WTC11 (cell line): Measurements from ENCODE around the gene KAZN.

ENCODE experiments used
- CTCF ChIP-seq: fragments of 200-600 bp; IDR thresholded peaks from 2 replicates; pipeline ENCODE4 v1.8.0; 2022; ENCODE audit warnings: antibody characterized with exemption
- ETV6 ChIP-seq: sonication (generic); formaldehyde crosslinking; IDR thresholded peaks from 2 replicates; pipeline ENCODE4 v1.8.1; 2022; ENCODE audit warnings: mild to moderate bottlenecking, missing genetic modification reagents
- NFE2L1 ChIP-seq: sonication (generic); formaldehyde crosslinking; IDR thresholded peaks from 2 replicates; pipeline ENCODE4 v1.8.1; 2023; ENCODE audit warnings: missing genetic modification reagents
- NR3C1 ChIP-seq: sonication (generic); formaldehyde crosslinking; conservative IDR thresholded peaks from 2 replicates; pipeline ENCODE4 v1.8.1; 2023; ENCODE audit warnings: low read depth, mild to moderate bottlenecking, missing genetic modification reagents
- SP1 ChIP-seq: sonication (generic); formaldehyde crosslinking; conservative IDR thresholded peaks from 2 replicates; pipeline ENCODE4 v1.8.1; 2022; ENCODE audit warnings: missing genetic modification reagents
- ZBTB21 ChIP-seq: sonication (generic); formaldehyde crosslinking; IDR thresholded peaks from 2 replicates; pipeline ENCODE4 v1.8.1; 2023; ENCODE audit warnings: mild to moderate bottlenecking, missing genetic modification reagents, borderline replicate concordance
- ZNF416 ChIP-seq: fragments of 250-450 bp; sonication (Bioruptor Pico); IDR thresholded peaks from 2 replicates; pipeline ENCODE4 v1.9.0; 2021; ENCODE audit warnings: mild to moderate bottlenecking, inconsistent platforms

DNA sequence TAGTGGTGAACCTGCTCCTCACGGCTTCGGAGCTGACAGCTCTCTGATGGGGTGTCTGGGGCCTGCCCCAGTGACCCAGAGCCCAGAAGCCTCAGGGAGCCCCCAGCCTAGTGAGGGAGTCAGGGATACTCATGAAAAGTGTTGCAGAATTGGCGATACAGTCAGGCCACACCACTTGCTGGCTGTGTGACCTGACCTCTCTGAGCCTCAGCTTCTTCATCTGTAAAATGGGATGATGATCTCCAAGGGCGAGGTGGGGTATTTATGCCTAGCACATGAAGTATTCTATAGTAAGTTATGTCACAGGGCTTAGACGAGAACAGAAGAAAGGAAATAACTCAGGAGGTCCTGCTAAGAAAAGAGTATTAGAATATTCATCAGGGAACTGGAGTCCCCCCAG lies 556.7 kb downstream of the KAZN start:
- no peak for TF ChIP-seq CTCF
- TF ChIP-seq ETV6 (CRISPR knock-in tag), result no peak
- TF ChIP-seq ZNF416, result no peak
- TF ChIP-seq ZBTB21 (CRISPR knock-in tag), result no peak
- TF ChIP-seq NR3C1, result no peak
- no peak for TF ChIP-seq NFE2L1 (CRISPR knock-in tag)
- TF ChIP-seq SP1 (CRISPR knock-in tag), result no peak
